ENCODE results near the gene HAUS3. TPM values are rescaled to one million over a fixed set of nuclear protein-coding genes. Genes with fewer than 3 reads are reported as not detected.
A peak's percentile ranks its signal among the peaks of the same experiment; 100 is the strongest.

Gene HAUS3
- total and polyA plus RNA-seq, 10 of the 15 experiments (the other 5 are each of a cell fraction or from before 2014, with no cell fraction given) = 4.2 to 23.9 (median 12.3) TPM

DNA sequence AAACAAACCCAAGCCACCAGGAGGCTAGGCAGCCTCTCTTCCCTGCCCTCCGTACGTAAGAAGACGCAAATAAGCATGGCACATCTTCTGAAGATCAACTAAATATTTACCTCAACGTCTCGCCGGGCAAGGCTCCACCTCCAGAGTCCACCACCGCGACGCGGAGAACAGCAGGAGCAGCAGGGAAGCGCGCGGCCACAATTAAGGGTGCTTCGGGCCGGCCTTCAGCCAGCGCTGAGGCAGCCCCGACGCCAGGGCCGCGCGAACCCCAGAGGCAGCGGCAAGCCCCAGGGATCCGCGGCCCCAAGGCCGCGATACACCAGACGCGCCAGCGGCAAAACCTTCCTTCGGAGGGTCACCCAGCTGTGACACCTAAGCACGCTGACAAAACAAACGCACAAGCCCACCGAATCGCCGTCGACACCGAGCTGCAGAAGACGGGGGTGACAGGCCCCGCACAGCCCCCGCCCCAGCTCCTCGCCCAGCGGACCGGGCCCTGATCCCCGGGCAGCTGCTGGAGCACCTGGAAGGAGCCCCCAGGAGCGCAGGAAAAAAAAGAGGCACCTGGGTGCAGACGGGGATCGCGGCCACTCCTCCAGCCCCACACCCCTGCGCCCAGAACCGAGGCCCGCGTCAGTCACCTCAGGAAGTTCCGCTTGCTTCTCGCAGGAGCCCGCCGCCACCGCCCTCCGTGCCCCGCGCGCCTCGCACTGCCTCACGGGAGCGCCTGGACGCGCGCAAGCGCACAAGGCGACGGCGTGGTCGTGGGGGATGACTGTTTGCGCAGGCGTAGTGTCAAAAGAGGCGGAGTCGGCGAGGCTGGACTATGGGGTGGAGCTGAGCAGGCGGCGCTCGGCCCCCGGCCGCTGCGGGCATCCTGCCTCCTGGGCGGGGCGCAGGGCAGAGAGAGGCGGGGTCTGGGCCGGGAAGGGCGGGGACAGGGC is at the start of gene HAUS3, which contains the start of gene POLN (continued):
- TF ChIP-seq WRNIP1 (IDR thresholded peaks at IDR 0.05; ENCODE audit: borderline replicate concordance, low read depth, low read length) (no peak), RB1 (IDR thresholded peaks at IDR 0.05; ENCODE audit: borderline replicate concordance) (peak; percentile 25; the same call in 1 of the 2 replicates), RBBP5 (conservative IDR thresholded peaks at IDR 0.05) (no peak), NR2F1 (conservative IDR thresholded peaks at IDR 0.05) (no peak; the same call in none of the 2 replicates), MTA2 (IDR thresholded peaks at IDR 0.05; ENCODE audit: low read depth) (no peak), STAT1 (conservative IDR thresholded peaks at IDR 0.05) (no peak), KDM1A (IDR thresholded peaks at IDR 0.05; ENCODE audit: borderline replicate concordance) (no peak), HDAC6 (IDR thresholded peaks at IDR 0.05; ENCODE audit: unreplicated experiment) (no peak), HCFC1 (IDR thresholded peaks at IDR 0.05; ENCODE audit: low read length) (peak; percentile 57), MYB (IDR thresholded peaks at IDR 0.05; ENCODE audit: borderline replicate concordance, low read depth, low read length) (no peak), RUNX3 (IDR thresholded peaks at IDR 0.05; ENCODE audit: low read length) (no peak; the same call in 1 of the 2 replicates), ZNF207 (IDR thresholded peaks at IDR 0.05; ENCODE audit: borderline replicate concordance) (0 out of 2 replicates have a peak, but pooled peaks have one; percentile 19), BRCA1 (IDR thresholded peaks at IDR 0.05; ENCODE audit: low read depth, low read length) (no peak), DPF2 (IDR thresholded peaks at IDR 0.05) (peak; percentile 34; the same call in 1 of the 2 replicates), LARP7 (IDR thresholded peaks at IDR 0.05) (peak; percentile 72; the same call in 1 of the 2 replicates), HDGF (IDR thresholded peaks at IDR 0.05) (no peak)
- TF ChIP-seq, protein P1, sequence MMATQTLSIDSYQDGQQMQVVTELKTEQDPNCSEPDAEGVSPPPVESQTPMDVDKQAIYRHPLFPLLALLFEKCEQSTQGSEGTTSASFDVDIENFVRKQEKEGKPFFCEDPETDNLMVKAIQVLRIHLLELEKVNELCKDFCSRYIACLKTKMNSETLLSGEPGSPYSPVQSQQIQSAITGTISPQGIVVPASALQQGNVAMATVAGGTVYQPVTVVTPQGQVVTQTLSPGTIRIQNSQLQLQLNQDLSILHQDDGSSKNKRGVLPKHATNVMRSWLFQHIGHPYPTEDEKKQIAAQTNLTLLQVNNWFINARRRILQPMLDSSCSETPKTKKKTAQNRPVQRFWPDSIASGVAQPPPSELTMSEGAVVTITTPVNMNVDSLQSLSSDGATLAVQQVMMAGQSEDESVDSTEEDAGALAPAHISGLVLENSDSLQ (IDR thresholded peaks at IDR 0.05) = peak; percentile 88
- TF ChIP-seq, protein P2, sequence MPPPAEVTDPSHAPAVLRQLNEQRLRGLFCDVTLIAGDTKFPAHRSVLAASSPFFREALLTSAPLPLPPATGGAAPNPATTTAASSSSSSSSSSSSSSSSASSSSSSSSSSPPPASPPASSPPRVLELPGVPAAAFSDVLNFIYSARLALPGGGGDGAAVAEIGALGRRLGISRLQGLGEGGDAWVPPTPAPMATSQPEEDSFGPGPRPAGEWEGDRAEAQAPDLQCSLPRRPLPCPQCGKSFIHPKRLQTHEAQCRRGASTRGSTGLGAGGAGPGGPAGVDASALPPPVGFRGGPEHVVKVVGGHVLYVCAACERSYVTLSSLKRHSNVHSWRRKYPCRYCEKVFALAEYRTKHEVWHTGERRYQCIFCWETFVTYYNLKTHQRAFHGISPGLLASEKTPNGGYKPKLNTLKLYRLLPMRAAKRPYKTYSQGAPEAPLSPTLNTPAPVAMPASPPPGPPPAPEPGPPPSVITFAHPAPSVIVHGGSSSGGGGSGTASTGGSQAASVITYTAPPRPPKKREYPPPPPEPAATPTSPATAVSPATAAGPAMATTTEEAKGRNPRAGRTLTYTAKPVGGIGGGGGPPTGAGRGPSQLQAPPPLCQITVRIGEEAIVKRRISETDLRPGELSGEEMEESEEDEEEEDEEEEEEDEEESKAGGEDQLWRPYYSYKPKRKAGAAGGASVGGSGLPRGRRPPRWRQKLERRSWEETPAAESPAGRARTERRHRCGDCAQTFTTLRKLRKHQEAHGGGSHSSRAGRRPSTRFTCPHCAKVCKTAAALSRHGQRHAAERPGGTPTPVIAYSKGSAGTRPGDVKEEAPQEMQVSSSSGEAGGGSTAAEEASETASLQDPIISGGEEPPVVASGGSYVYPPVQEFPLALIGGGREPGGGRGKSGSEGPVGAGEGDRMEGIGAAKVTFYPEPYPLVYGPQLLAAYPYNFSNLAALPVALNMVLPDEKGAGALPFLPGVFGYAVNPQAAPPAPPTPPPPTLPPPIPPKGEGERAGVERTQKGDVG (CRISPR knock-in tag; IDR thresholded peaks at IDR 0.05) = no peak
- TF ChIP-seq, protein P3, sequence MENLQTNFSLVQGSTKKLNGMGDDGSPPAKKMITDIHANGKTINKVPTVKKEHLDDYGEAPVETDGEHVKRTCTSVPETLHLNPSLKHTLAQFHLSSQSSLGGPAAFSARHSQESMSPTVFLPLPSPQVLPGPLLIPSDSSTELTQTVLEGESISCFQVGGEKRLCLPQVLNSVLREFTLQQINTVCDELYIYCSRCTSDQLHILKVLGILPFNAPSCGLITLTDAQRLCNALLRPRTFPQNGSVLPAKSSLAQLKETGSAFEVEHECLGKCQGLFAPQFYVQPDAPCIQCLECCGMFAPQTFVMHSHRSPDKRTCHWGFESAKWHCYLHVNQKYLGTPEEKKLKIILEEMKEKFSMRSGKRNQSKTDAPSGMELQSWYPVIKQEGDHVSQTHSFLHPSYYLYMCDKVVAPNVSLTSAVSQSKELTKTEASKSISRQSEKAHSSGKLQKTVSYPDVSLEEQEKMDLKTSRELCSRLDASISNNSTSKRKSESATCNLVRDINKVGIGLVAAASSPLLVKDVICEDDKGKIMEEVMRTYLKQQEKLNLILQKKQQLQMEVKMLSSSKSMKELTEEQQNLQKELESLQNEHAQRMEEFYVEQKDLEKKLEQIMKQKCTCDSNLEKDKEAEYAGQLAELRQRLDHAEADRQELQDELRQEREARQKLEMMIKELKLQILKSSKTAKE (IDR thresholded peaks at IDR 0.05; ENCODE audit: low read depth, poor library complexity, severe bottlenecking) = no peak
- TF ChIP-seq, protein P4, sequence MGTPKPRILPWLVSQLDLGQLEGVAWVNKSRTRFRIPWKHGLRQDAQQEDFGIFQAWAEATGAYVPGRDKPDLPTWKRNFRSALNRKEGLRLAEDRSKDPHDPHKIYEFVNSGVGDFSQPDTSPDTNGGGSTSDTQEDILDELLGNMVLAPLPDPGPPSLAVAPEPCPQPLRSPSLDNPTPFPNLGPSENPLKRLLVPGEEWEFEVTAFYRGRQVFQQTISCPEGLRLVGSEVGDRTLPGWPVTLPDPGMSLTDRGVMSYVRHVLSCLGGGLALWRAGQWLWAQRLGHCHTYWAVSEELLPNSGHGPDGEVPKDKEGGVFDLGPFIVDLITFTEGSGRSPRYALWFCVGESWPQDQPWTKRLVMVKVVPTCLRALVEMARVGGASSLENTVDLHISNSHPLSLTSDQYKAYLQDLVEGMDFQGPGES (IDR thresholded peaks at IDR 0.05) = no peak
- TF ChIP-seq, protein P5, sequence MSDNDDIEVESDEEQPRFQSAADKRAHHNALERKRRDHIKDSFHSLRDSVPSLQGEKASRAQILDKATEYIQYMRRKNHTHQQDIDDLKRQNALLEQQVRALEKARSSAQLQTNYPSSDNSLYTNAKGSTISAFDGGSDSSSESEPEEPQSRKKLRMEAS (IDR thresholded peaks at IDR 0.05; ENCODE audit: low read depth, low read length) = peak; percentile 47
- TF ChIP-seq, protein P6, sequence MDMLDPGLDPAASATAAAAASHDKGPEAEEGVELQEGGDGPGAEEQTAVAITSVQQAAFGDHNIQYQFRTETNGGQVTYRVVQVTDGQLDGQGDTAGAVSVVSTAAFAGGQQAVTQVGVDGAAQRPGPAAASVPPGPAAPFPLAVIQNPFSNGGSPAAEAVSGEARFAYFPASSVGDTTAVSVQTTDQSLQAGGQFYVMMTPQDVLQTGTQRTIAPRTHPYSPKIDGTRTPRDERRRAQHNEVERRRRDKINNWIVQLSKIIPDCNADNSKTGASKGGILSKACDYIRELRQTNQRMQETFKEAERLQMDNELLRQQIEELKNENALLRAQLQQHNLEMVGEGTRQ (IDR thresholded peaks at IDR 0.05; ENCODE audit: borderline replicate concordance, low read depth, low read length) = no peak

Data from GM12878 (cell line).